Forelimb muscle (tissue), 1 donor: ENCODE results near the gene AFG1L. TPM values are rescaled to one million over a fixed set of nuclear protein-coding genes. Genes with fewer than 3 reads are reported as not detected.
"Not testable (repeated sequence)": the region's sequence is repeated elsewhere in the genome, so short reads cannot be mapped to it uniquely, and the experiment has no call there.

Experiments
- DNase-seq: peaks from one replicate; pipeline ENCODE4 v3.0.0-alpha.2; 2013; ENCODE audit warnings: low read depth
- polyA plus RNA-seq: library from polyadenylated mRNA; unstranded; fragments of 120-200 nt; gene quantifications from one replicate; pipeline ENCODE4 v1.2.1, GENCODE V29; 2013; ENCODE audit not compliant: insufficient read length

Gene AFG1L
- polyA plus RNA-seq, result 6.4 TPM

GRCh38 chr6:108294727-108295625 is at the start of gene AFG1L:
Gene AFG1L, plus strand, starts transcription at chr6:108295054. Its CDS starts 26 bp downstream, at chr6:108295080.
- peak; percentile 68 for DNase-seq

GRCh38 chr6:108245095-108245494 is 49.8 kb upstream of the AFG1L start:
- DNase-seq, result not testable (repeated sequence)

DNA sequence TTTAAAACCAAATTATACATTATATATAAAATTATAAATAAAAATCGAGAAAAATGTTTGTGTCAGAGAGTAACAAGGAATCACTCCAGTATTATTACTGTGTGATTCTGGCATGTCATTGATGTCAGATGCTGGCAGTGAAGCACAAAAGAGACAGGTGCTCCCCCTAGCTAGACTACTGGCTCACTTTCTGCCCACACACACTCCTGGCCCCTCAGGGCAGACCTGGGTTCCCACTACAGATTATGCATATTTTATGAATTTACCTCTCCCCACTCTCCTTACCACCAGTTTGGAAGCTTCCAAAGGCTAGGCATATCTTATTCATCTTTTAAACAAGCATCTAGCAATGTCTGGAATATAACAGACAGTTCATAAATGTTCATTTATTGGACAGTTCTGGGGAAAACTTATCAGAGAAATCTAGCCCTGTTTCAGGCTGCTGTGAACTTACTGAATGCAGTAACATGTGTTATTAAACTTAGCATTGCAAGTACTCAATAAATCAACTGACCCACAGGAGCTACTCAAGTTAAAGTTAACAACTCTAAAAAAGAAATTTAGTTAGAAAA is 46.8 kb upstream of the AFG1L start:
- no peak for DNase-seq

DNA sequence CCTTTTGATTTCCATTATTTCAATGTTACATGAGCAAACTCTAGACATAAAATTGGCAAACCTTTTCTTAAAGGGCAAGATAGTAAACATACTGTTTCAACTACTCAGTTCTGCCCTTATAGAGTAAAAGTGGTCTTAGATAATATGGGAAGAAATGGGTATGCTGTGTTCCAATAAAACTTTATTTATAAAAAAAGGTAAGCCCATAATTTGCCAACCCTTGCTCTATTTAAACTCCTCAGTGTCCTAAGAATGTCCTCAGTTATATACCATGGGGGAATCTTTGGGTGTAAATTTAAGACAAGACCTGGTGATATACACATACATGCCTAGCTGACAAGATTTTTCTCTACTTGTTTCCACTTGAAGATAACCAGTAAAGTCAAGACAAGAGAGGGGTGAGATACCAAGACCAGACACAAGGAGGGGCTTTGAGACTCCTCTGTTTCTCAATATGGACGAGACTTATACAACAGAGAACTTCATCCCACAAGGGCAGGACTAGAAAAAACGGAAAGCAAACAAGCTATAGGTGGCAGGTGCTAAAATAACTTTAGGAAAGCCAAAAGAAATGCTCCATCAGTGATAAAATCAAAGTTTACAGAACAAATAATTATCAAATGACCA is 44.5 kb upstream of the AFG1L start:
- DNase-seq, result no peak

- DNase-seq, result no peak
Measured at GRCh38 chr6:108251252-108251651, 43.6 kb upstream of the AFG1L start.

GRCh38 chr6:108252055-108252454 is 42.8 kb upstream of the AFG1L start:
- DNase-seq, result no peak

GRCh38 chr6:108253241-108253640 is 41.6 kb upstream of the AFG1L start:
- no peak for DNase-seq

DNA sequence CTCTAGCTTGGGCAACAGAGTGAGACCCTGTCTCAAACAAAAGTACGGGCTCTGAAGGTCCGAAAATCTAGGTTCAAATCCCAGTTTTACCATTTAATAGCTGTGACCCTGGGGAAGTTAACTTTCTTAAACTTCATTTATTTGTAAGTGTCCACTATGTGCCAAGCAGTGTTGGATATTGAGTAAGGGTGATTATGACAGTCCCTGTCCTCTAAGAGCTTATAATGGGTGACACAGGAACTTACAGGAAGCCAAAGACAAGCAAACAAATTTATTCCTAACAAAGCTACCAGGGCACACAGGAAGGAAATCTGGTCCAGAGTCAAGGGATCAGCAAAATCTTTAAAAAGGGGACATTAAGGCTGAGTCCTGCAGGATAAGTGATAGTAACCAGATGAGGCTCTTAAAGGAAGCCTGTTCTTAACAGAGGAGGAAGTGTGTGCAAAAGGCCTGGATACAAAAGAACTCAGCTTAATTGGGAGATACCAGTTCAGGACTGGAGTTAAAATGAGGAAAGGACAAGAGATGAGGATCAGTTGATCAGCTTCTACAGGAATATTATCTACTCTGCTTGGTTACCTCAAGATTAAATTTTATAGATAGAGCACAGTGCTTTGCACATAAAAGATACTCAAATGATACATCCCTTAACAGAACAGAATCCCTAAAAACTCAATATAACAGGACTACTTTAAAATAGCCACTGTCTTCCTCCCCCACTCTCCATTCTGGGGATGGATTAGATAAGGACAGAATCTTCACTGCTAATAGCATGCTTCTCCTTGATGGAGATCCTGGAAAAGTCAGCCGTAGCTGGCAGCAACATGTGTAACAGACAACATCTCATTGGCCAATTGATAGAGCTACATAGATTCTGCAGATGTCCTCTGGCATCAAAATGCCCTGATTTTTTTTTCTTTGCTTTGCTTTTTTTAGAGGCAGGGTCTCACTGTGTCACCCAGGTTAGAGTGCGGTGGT is 40.1 kb upstream of the AFG1L start:
- no peak for DNase-seq

DNA sequence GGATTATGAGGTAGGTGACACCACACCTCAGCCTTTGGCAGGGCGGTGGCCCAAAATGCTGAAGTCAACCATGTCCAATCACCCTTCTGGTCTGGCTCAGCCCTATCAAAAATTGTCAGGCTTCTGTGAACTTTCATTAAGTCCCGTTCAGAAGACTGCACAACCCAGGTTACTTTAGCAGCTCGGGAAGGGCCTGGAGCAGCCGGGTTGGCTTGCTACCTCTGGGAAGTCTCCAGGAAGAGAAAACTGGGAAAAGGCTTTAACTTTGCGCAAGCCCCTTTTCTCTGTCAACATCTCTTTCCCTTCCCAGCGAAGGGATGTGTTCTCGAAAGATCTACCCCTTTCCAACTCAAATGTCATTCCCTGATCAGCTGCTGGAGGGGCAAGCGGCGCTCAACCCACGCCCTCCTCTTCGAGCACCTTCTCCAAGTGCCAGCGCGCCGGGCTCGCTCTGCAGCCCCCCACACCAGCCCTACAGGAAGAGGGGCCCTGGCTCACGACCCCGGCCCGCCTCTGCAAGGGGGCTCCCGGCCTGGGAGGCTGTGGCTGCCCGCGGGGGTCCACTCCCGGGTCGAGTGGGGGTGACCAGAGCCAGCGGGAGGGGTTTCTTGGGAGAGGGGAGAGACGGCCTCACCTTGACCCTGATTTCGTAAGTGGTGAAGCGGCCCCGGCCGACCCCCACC is 34.6 kb upstream of the AFG1L start:
- DNase-seq, result peak; percentile 46

DNA sequence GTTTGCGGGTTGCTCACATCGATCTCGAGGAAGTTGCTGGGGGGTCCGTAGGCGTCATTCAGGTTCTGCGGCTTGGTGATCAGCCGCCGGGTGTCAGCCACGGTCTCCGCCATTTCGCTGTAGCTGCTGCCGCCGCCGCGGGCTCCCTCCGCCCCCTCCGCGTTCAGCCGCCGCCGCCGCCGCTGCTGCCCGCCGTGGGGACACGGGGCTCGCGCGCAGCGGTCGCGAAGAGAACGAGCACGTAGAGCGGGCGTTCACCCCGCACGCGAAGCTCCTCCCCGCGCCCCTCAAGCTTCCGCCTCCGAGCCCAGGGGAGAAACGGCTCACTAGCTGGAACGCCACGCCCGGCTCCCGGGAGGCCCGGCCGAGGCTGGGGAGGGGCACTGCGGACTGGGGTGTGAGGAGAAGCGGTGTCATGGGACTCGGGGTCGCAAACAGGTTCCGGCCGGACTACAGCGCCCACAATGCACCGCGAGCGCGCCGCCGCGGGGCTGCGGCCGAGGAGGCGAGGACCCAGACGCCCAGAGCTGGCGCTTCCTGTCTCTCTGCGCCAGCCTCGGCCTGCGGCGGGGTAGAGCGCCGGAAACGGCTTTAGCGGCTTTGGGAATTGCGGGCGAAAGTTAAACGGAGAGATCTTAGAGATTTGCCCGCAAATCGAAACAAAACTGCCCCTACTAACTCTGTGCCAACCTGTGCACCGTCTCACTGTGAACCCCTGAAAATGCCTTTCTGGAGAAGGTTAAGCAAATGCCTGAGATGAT is 33.9 kb upstream of the AFG1L start, which contains the start of gene SNX3:
TSS of gene SNX3 (minus strand) at position 232 of the 761 bp plus-strand sequence. CDS start at position 113, 119 bp downstream.
- peak; percentile 81 for DNase-seq

GRCh38 chr6:108263371-108263770 is 31.5 kb upstream of the AFG1L start:
- no peak for DNase-seq

- DNase-seq, result no peak
Measured at GRCh38 chr6:108268845-108269244, 26.0 kb upstream of the AFG1L start.

- not testable (repeated sequence) for DNase-seq
Measured at GRCh38 chr6:108269955-108270354, 24.9 kb upstream of the AFG1L start.

GRCh38 chr6:108274546-108274945 is 20.3 kb upstream of the AFG1L start:
- DNase-seq, result no peak

GRCh38 chr6:108275976-108276375 is 18.9 kb upstream of the AFG1L start:
- no peak for DNase-seq

GRCh38 chr6:108277295-108277694 is 17.6 kb upstream of the AFG1L start:
- DNase-seq, result no peak

- DNase-seq, result no peak
Measured at GRCh38 chr6:108277831-108278230, 17.0 kb upstream of the AFG1L start.

GRCh38 chr6:108285381-108285780 is 9.5 kb upstream of the AFG1L start:
- no peak for DNase-seq

- no peak for DNase-seq
Measured at GRCh38 chr6:108286366-108286765, 8.5 kb upstream of the AFG1L start.

DNA sequence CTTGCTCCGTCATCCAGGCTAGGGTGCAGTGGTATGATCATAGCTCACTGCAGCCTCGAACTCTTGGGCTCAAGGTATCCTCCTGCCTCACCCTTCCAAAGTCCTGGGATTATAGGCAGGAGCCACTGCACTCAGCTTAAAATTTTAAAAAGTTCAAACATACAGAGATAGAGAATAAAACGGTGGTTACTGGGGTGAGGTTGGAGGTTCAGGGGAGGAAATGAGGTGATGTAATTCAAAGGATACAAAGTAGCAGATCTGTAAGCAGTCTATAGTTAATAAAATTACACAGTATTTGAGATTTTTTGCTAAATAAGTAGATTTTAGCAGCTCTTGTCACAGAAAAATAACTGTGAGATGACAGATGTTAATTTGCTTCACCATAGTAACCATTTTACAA is 7.5 kb upstream of the AFG1L start:
- DNase-seq, result no peak
